H9 (cell line): Measurements from ENCODE around the gene DYRK1A. TPM values are rescaled to one million over a fixed set of nuclear protein-coding genes. Genes with fewer than 3 reads are reported as not detected.

Source experiments
- DNase-seq: peaks from one replicate; pipeline ENCODE4 v3.0.0-alpha.2; 2017
- H2AFZ ChIP-seq: one replicate; pipeline ENCODE4 v1.6.1; 2013; ENCODE audit warnings: mild to moderate bottlenecking, low read length, control low read depth, moderate library complexity
- H2AK5ac ChIP-seq: 2 replicates; pipeline ENCODE4 v1.6.1; 2013; ENCODE audit warnings: low read length, control low read depth, mixed read lengths; ENCODE audit not compliant: insufficient read length
- H2BK120ac ChIP-seq: one replicate; pipeline ENCODE4 v1.6.1; 2013; ENCODE audit warnings: low read depth, mild to moderate bottlenecking, low read length, control low read depth, inconsistent platforms; ENCODE audit not compliant: poor library complexity, severe bottlenecking
- H2BK12ac ChIP-seq: 2 replicates; pipeline ENCODE4 v1.6.1; 2013; ENCODE audit warnings: low read length, control low read depth, mixed read lengths, low read depth; ENCODE audit not compliant: insufficient read length
- H2BK15ac ChIP-seq: 2 replicates; pipeline ENCODE4 v1.6.1; 2013; ENCODE audit warnings: low read depth, low read length, control low read depth
- H2BK20ac ChIP-seq: one replicate; pipeline ENCODE4 v1.6.1; 2013; ENCODE audit warnings: low read depth, mild to moderate bottlenecking, low read length, control low read depth, inconsistent platforms; ENCODE audit not compliant: poor library complexity, severe bottlenecking
- H2BK5ac ChIP-seq: 2 replicates; pipeline ENCODE4 v1.6.1; 2013; ENCODE audit warnings: low read length, control low read depth, mixed read lengths; ENCODE audit not compliant: insufficient read length
- H3K14ac ChIP-seq: 2 replicates; pipeline ENCODE4 v1.6.1; 2013; ENCODE audit warnings: low read length, control low read depth; ENCODE audit not compliant: insufficient read depth
- H3K18ac ChIP-seq: 2 replicates; pipeline ENCODE4 v1.6.1; 2013; ENCODE audit warnings: low read depth, mild to moderate bottlenecking, mixed read lengths, low read length, control low read depth; ENCODE audit not compliant: insufficient read length
- H3K23ac ChIP-seq: 2 replicates; pipeline ENCODE4 v1.6.1; 2013; ENCODE audit warnings: low read length, control low read depth, mixed read lengths, low read depth; ENCODE audit not compliant: insufficient read length
- H3K23me2 ChIP-seq: 2 replicates; pipeline ENCODE4 v1.6.1; 2013; ENCODE audit warnings: low read depth, mild to moderate bottlenecking, mixed read lengths, low read length, control low read depth; ENCODE audit not compliant: insufficient read length, poor library complexity, severe bottlenecking
- H3K27ac ChIP-seq: 2 replicates; pipeline ENCODE4 v1.5.1; 2013; ENCODE audit warnings: low read length, control low read depth, mixed read lengths, low read depth; ENCODE audit not compliant: insufficient read length
- H3K27me3 ChIP-seq: 2 replicates; pipeline ENCODE4 v1.6.1; 2013; ENCODE audit warnings: low read length, control low read depth, inconsistent platforms; ENCODE audit not compliant: insufficient read depth
- H3K4ac ChIP-seq: 2 replicates; pipeline ENCODE4 v1.6.1; 2013; ENCODE audit warnings: low read depth, mild to moderate bottlenecking, control low read depth, inconsistent platforms, low read length, moderate library complexity
- H3K4me1 ChIP-seq: 2 replicates; pipeline ENCODE4 v1.6.1; 2013; ENCODE audit warnings: low read length, control low read depth, inconsistent platforms; ENCODE audit not compliant: insufficient read depth
- H3K4me2 ChIP-seq: 2 replicates; pipeline ENCODE4 v1.6.1; 2013; ENCODE audit warnings: low read length, control low read depth, mixed read lengths; ENCODE audit not compliant: insufficient read length, insufficient read depth
- H3K56ac ChIP-seq: 2 replicates; pipeline ENCODE4 v1.6.1; 2013; ENCODE audit warnings: low read depth, mild to moderate bottlenecking, mixed read lengths, low read length, control low read depth; ENCODE audit not compliant: insufficient read length
- H3K79me1 ChIP-seq: 2 replicates; pipeline ENCODE4 v1.6.1; 2013; ENCODE audit warnings: low read depth, mild to moderate bottlenecking, moderate library complexity, low read length, control low read depth, inconsistent platforms; ENCODE audit not compliant: insufficient read depth, poor library complexity, severe bottlenecking
- H3K79me2 ChIP-seq: 2 replicates; pipeline ENCODE4 v1.6.1; 2013; ENCODE audit warnings: low read length, control low read depth, inconsistent platforms; ENCODE audit not compliant: insufficient read depth
- H3K9ac ChIP-seq: 2 replicates; pipeline ENCODE4 v1.6.1; 2013; ENCODE audit warnings: low read length, control low read depth, mixed read lengths; ENCODE audit not compliant: insufficient read length; ENCODE audit errors: extremely low read depth
- H3K9me3 ChIP-seq: one replicate; pipeline ENCODE4 v1.6.1; 2013; ENCODE audit warnings: low read depth, low read length, inconsistent platforms; ENCODE audit not compliant: control insufficient read depth
- H3T11ph ChIP-seq: one replicate; pipeline ENCODE4 v1.6.1; 2013; ENCODE audit warnings: mild to moderate bottlenecking, low read length, control low read depth, inconsistent platforms
- H4K20me1 ChIP-seq: one replicate; pipeline ENCODE4 v1.6.1; 2013; ENCODE audit not compliant: control insufficient read depth, insufficient read length, insufficient read depth
- H4K5ac ChIP-seq: 2 replicates; pipeline ENCODE4 v1.6.1; 2013; ENCODE audit warnings: low read depth, mild to moderate bottlenecking, mixed read lengths, low read length, control low read depth; ENCODE audit not compliant: insufficient read length
- H4K8ac ChIP-seq: replicated peaks from 2 replicates; pipeline ENCODE4 v1.6.1; 2013; ENCODE audit warnings: low read length, control low read depth, mixed read lengths, low read depth; ENCODE audit not compliant: insufficient read length
- H4K91ac ChIP-seq: 2 replicates; pipeline ENCODE4 v1.6.1; 2013; ENCODE audit warnings: low read depth, mild to moderate bottlenecking, moderate library complexity, mixed read lengths, low read length, control low read depth; ENCODE audit not compliant: insufficient read length
- H3K27ac Mint-ChIP-seq, 3 experiments: 2 replicates in 2 of 3; 3 replicates in 1 of 3; pipeline ENCODE4 v1.8.0; 2020 to 2021; ENCODE audit warnings: mixed read lengths in 3 of 3, mild to moderate bottlenecking in 1 of 3, moderate library complexity in 1 of 3
- H3K27me3 Mint-ChIP-seq: 2 replicates; pipeline ENCODE4 v1.8.0; 2021; ENCODE audit warnings: low read depth, mild to moderate bottlenecking, moderate library complexity, mixed read lengths
- H3K36me3 Mint-ChIP-seq, 3 experiments: 2 replicates in 2 of 3; 3 replicates in 1 of 3; pipeline ENCODE4 v1.8.0; 2020 to 2021; ENCODE audit warnings: low read depth in 3 of 3, mixed read lengths in 3 of 3; ENCODE audit not compliant: insufficient read depth in 1 of 3
- H3K4me1 Mint-ChIP-seq, 2 experiments: 2 replicates each; pipeline ENCODE4 v1.8.0; 2020; ENCODE audit warnings: mixed read lengths in 2 of 2
- H3K4me3 Mint-ChIP-seq, 2 experiments: 2 replicates in 1 of 2; 3 replicates in 1 of 2; pipeline ENCODE4 v1.8.0; 2020 to 2021; ENCODE audit warnings: mild to moderate bottlenecking in 2 of 2, mixed read lengths in 2 of 2, moderate library complexity in 1 of 2
- H3K9me3 Mint-ChIP-seq, 2 experiments: 2 replicates in 1 of 2; 3 replicates in 1 of 2; pipeline ENCODE4 v1.8.0; 2020; ENCODE audit warnings: mild to moderate bottlenecking in 2 of 2, mixed read lengths in 2 of 2, moderate library complexity in 1 of 2
- CTCF ChIP-seq: fragments of 200-600 bp; sonication (generic); conservative IDR thresholded peaks from 3 replicates; pipeline ENCODE4 v1.8.0; 2021; ENCODE audit warnings: antibody characterized with exemption, mild to moderate bottlenecking
- WGBS: extraction: QIAGEN DNeasy Blood & Tissue Kit; methylation state at CpG from one replicate; pipeline ENCODE4 v1.1.7; 2013; ENCODE audit warnings: missing lambda C conversion rate, low lambda C conversion rate, mixed read lengths; ENCODE audit not compliant: insufficient read length; ENCODE audit errors: extremely low coverage; 5-methylcytosine and 5-hydroxymethylcytosine counted together
- total RNA-seq: library from RNA; stranded (reverse); gene quantifications from 2 replicates; pipeline ENCODE4 v1.2.1, GENCODE V29; 2021

The DYRK1A gene
- total RNA-seq, 1 experiment from 2014 or later, result 73.6 TPM

GRCh38 chr21:37358397-37358796, 8.2 kb upstream of the DYRK1A start:
- Mint-ChIP-seq H3K4me3 (no peak overlapping the region), H3K27ac (no peak overlapping the region), H3K36me3 (no peaks in the 10 kb centered on the region), H3K9me3 (no peaks in the 10 kb centered on the region), H3K27me3 (peaks cover 2% of the 10 kb centered on the region; the same call in 1 of the 2 replicates), H3K4me1 (peaks cover 18 to 21% of the 10 kb centered on the region in 2 experiments)
- Histone ChIP-seq H3T11ph (no peak overlapping the region), H3K79me1 (no peaks in the 10 kb centered on the region), H3K14ac (no peak overlapping the region), H3K4ac (no peak overlapping the region), H3K23me2 (no peaks in the 10 kb centered on the region), H2BK5ac (no peak overlapping the region), H4K8ac (no peak overlapping the region), H2AK5ac (no peak overlapping the region), H2BK15ac (no peak overlapping the region), H3K9ac (no peak overlapping the region), H2BK12ac (no peak overlapping the region), H4K5ac (no peak overlapping the region), H3K9me3 (no peaks in the 10 kb centered on the region), H2AFZ (no peak overlapping the region), H3K27ac (no peak overlapping the region), H3K27me3 (no peaks in the 10 kb centered on the region), H3K56ac (no peak overlapping the region), H2BK120ac (no peak overlapping the region), H3K4me1 (peaks cover 2% of the 10 kb centered on the region; the same call in 1 of the 2 replicates), H4K91ac (no peak overlapping the region), H3K4me2 (no peak overlapping the region), H3K23ac (no peak overlapping the region), H3K79me2 (no peaks in the 10 kb centered on the region), H2BK20ac (no peak overlapping the region), H4K20me1 (no peaks in the 10 kb centered on the region), H3K18ac (no peak overlapping the region)
- TF ChIP-seq CTCF, result no peak
- no peak for DNase-seq
- WGBS, result no CpG with 5 or more reads among the region's 7 CpGs
